GM23248 (cell line): Measurements from ENCODE around the gene N4BP2. TPM values are rescaled to one million over a fixed set of nuclear protein-coding genes. Genes with fewer than 3 reads are reported as not detected.
"Not testable (repeated sequence)": the region's sequence is repeated elsewhere in the genome, so short reads cannot be mapped to it uniquely, and the experiment has no call there.

Source experiments
- DNase-seq: peaks from one replicate; pipeline ENCODE4 v3.0.0-alpha.2; 2015
- H2AFZ ChIP-seq: fragments of 200-600 bp; sonication (generic); 2 replicates; pipeline ENCODE4 v1.6.1; 2016; ENCODE audit warnings: antibody characterized with exemption
- H3F3A ChIP-seq: fragments of 200-600 bp; sonication (generic); 2 replicates; pipeline ENCODE4 v1.6.1; 2016; ENCODE audit warnings: mild to moderate bottlenecking, antibody characterized with exemption, mixed run types; ENCODE audit not compliant: insufficient read depth
- H3K27ac ChIP-seq: fragments of 200-600 bp; sonication (generic); 2 replicates; pipeline ENCODE4 v1.5.1; 2016; ENCODE audit warnings: mild to moderate bottlenecking
- H3K27me3 ChIP-seq: fragments of 200-600 bp; sonication (generic); replicated peaks from 2 replicates; pipeline ENCODE4 v1.6.1; 2016; ENCODE audit warnings: mild to moderate bottlenecking; ENCODE audit not compliant: insufficient read depth
- H3K36me3 ChIP-seq: fragments of 200-600 bp; sonication (generic); 2 replicates; pipeline ENCODE4 v1.6.1; 2016; ENCODE audit warnings: low read depth, mild to moderate bottlenecking
- H3K4me1 ChIP-seq: fragments of 200-600 bp; sonication (generic); 2 replicates; pipeline ENCODE4 v1.6.1; 2016; ENCODE audit warnings: mild to moderate bottlenecking; ENCODE audit not compliant: insufficient read depth
- H3K4me2 ChIP-seq: fragments of 200-600 bp; sonication (generic); one replicate; pipeline ENCODE4 v1.6.1; 2016; ENCODE audit warnings: mild to moderate bottlenecking; ENCODE audit not compliant: unreplicated experiment
- H3K4me3 ChIP-seq: fragments of 200-600 bp; sonication (generic); 2 replicates; pipeline ENCODE4 v1.5.1; 2016; ENCODE audit warnings: mild to moderate bottlenecking
- H3K79me2 ChIP-seq: fragments of 200-600 bp; sonication (generic); 2 replicates; pipeline ENCODE4 v1.6.1; 2016; ENCODE audit warnings: mild to moderate bottlenecking; ENCODE audit not compliant: insufficient read depth
- H3K9ac ChIP-seq: fragments of 200-600 bp; sonication (generic); 2 replicates; pipeline ENCODE4 v1.6.1; 2016; ENCODE audit warnings: mild to moderate bottlenecking
- H3K9me2 ChIP-seq: fragments of 200-600 bp; sonication (generic); 2 replicates; pipeline ENCODE4 v1.6.1; 2016; ENCODE audit warnings: mixed run types, mild to moderate bottlenecking, moderate library complexity; ENCODE audit not compliant: insufficient read depth
- H3K9me3 ChIP-seq: fragments of 200-600 bp; sonication (generic); one replicate; pipeline ENCODE4 v1.6.1; 2017; ENCODE audit warnings: low read depth
- H4K20me1 ChIP-seq: fragments of 200-600 bp; sonication (generic); 2 replicates; pipeline ENCODE4 v1.6.0; 2016; ENCODE audit not compliant: insufficient read depth
- EZH2 ChIP-seq: fragments of 200-600 bp; sonication (generic); IDR thresholded peaks from 2 replicates; pipeline ENCODE4 v1.6.1; 2018; ENCODE audit warnings: antibody characterized with exemption, mild to moderate bottlenecking; ENCODE audit not compliant: insufficient read depth, poor library complexity, severe bottlenecking
- EZH2phosphoT487 ChIP-seq: fragments of 200-600 bp; sonication (generic); IDR thresholded peaks from 2 replicates; pipeline ENCODE4 v1.6.1; 2018; ENCODE audit warnings: antibody characterized with exemption, moderate library complexity, mild to moderate bottlenecking, low read depth; ENCODE audit not compliant: insufficient read depth
- WGBS, 2 experiments: methylation state at CpG; one replicate each; pipeline ENCODE4 v1.1.6; 2015 to 2017; ENCODE audit warnings: low lambda C conversion rate in 2 of 2, low coverage in 1 of 2; ENCODE audit errors: missing lambda C conversion rate in 2 of 2; 5-methylcytosine and 5-hydroxymethylcytosine counted together
- in situ Hi-C: fragments of 300-500 bp; cut with MboI; formaldehyde crosslinking; loops from 2 replicates; pipeline ENCODE4 v1.15.0; 2020
- polyA plus RNA-seq: library from polyadenylated mRNA; unstranded; fragments of >200 nt; fragmentation: Nextera tagmentation; extraction: Ambion mirVana; gene quantifications from 2 replicates; pipeline ENCODE4 v1.2.1, GENCODE V29; 2016
- total RNA-seq: library from RNA; depleted of rRNA; stranded (reverse); fragments of >200 nt; shearing (Covaris generic); gene quantifications from 2 replicates; pipeline ENCODE4 v1.2.3, GENCODE V29; 2014

The N4BP2 gene
- total and polyA plus RNA-seq, 2 experiments from 2014 or later, result 3.2 to 3.7 TPM

DNA sequence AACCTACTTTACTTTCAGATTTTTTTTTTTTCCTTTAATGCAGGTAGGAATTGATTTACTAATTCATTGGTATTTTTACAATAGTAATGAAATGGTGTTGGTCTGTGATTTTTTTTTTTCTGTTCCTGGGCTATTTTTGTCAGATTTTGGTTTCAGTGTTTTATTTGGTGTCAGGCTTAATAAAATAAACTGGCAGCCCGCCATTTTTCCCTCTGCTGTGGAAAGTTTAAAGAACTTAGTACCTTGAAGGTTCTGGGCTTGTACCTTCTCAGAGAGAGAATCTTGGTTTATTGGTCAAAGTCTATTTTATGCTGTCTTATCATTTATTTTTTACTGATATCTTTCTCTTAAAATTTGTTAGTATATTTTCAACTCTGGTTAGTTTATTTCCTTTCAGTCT lies 76.2 kb downstream of the N4BP2 start:
- H3K27me3 ChIP-seq, result no peaks in the 10 kb centered on the region

GRCh38 chr4:40134206-40134917 lies 77.7 kb downstream of the N4BP2 start:
- TF ChIP-seq EZH2, result no peak
- no peak for TF ChIP-seq EZH2phosphoT487
- no peaks in the 10 kb centered on the region for H3K9me3 ChIP-seq
- H3K4me2 ChIP-seq, result no peak overlapping the region
- H3K27me3 ChIP-seq, result no peaks in the 10 kb centered on the region
- no peaks in the 10 kb centered on the region for H4K20me1 ChIP-seq
- no peak overlapping the region for H2AFZ ChIP-seq
- no peaks in the 10 kb centered on the region for H3K9me2 ChIP-seq
- in situ Hi-C loops, result no loop called here
- no peaks in the 10 kb centered on the region for H3F3A ChIP-seq
- H3K4me1 ChIP-seq, result no peaks in the 10 kb centered on the region
- H3K4me3 ChIP-seq, result no peak overlapping the region
- WGBS, 2 experiments, result 100% methylated on average over 1 of the region's 1 CpG
- DNase-seq, result no peak
- H3K36me3 ChIP-seq, result no peaks in the 10 kb centered on the region
- no peak overlapping the region for H3K27ac ChIP-seq
- no peak overlapping the region for H3K9ac ChIP-seq
- H3K79me2 ChIP-seq, result no peaks in the 10 kb centered on the region

More for the DNA sequence above, 76.2 kb downstream of the N4BP2 start:
- Histone ChIP-seq H3K9me3 (no peaks in the 10 kb centered on the region), H3F3A (no peaks in the 10 kb centered on the region), H3K4me3 (no peak overlapping the region), H3K9ac (no peak overlapping the region), H3K79me2 (no peaks in the 10 kb centered on the region), H2AFZ (no peak overlapping the region), H3K27ac (no peak overlapping the region), H3K4me2 (no peak overlapping the region), H3K36me3 (no peaks in the 10 kb centered on the region), H3K4me1 (no peaks in the 10 kb centered on the region), H3K9me2 (no peaks in the 10 kb centered on the region), H4K20me1 (no peaks in the 10 kb centered on the region)
- no peak for TF ChIP-seq EZH2phosphoT487
- TF ChIP-seq EZH2, result no peak
- 83 to 100% methylated on average over 1 of the region's 1 CpG for WGBS, 2 experiments
- in situ Hi-C loops, result no loop called here
- no peak for DNase-seq

- H3K79me2 ChIP-seq, H2AFZ ChIP-seq, DNase-seq, in situ Hi-C loops, H3K9ac ChIP-seq, H3K9me2 ChIP-seq, H3K4me1 ChIP-seq, H3K27me3 ChIP-seq, H3K9me3 ChIP-seq, H3F3A ChIP-seq, H3K36me3 ChIP-seq, H3K27ac ChIP-seq, H3K4me3 ChIP-seq, H4K20me1 ChIP-seq, H3K4me2 ChIP-seq: not testable (repeated sequence)
- WGBS, 2 experiments, result 97 to 99% methylated on average over 9 of the region's 9 CpGs
Observed at GRCh38 chr4:40136202-40136601, 79.6 kb downstream of the N4BP2 start.

DNA sequence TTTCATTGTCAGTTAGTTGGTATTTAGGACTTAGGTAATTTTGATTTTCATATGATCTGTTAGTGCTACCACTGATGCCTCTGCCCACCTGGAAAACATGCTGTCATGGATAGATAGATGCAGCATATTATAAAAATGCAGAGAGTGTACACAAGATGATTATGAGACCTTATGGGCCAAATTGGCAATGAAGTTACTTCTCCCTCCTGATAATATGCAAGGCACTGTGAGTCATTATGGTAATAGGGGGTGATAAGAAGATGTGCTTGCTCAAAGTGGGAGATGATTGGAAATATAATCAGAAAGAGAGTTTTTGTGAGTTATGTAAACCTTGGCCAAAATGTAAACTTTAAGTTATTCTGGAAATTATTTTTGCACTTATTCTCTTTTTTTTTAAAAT lies 83.5 kb downstream of the N4BP2 start:
- no peaks in the 10 kb centered on the region for H3F3A ChIP-seq
- no peaks in the 10 kb centered on the region for H3K9me3 ChIP-seq
- H3K4me2 ChIP-seq, result no peak overlapping the region
- H3K4me1 ChIP-seq, result no peaks in the 10 kb centered on the region
- no peak overlapping the region for H3K9ac ChIP-seq
- DNase-seq, result no peak
- in situ Hi-C loops, result loop anchor here (10.0 kb wide), 1 partner anchor 175 kb away; no protein-coding TSS in a partner anchor
- H3K4me3 ChIP-seq, result no peak overlapping the region
- H4K20me1 ChIP-seq, result no peaks in the 10 kb centered on the region
- H3K79me2 ChIP-seq, result no peaks in the 10 kb centered on the region
- no peaks in the 10 kb centered on the region for H3K27me3 ChIP-seq
- TF ChIP-seq EZH2 (no peak), EZH2phosphoT487 (no peak)
- H3K36me3 ChIP-seq, result no peaks in the 10 kb centered on the region
- no peaks in the 10 kb centered on the region for H3K9me2 ChIP-seq
- H3K27ac ChIP-seq, result no peak overlapping the region
- H2AFZ ChIP-seq, result no peak overlapping the region

GRCh38 chr4:40140597-40140996 lies 83.9 kb downstream of the N4BP2 start:
- in situ Hi-C loops, result loop anchor here (10.0 kb wide), 1 partner anchor 174 kb away; no protein-coding TSS in a partner anchor
- not testable (repeated sequence) for H3K9me3 ChIP-seq

More at GRCh38 chr4:40140597-40140996, 83.9 kb downstream of the N4BP2 start:
- H3K9ac ChIP-seq, H3K4me2 ChIP-seq, H2AFZ ChIP-seq, H3K27me3 ChIP-seq, DNase-seq, H3K36me3 ChIP-seq, H3F3A ChIP-seq, H3K4me1 ChIP-seq, H4K20me1 ChIP-seq, H3K27ac ChIP-seq, H3K9me2 ChIP-seq, H3K79me2 ChIP-seq, H3K4me3 ChIP-seq: not testable (repeated sequence)
- 78 to 84% methylated on average over 4 of the region's 4 CpGs for WGBS, 2 experiments
